Stimulated activated CD4-positive, alpha-beta T cell treated with anti-CD3 and anti-CD28 coated beads, Interleukin-2, amount 100 ng/mL, for 24 hours (primary cell): ENCODE measurements around the gene ABCG1.

Experiments
- DNase-seq, 2 donors: peaks; one replicate each; pipeline ENCODE4 v3.0.0-alpha.2; 2020

ABCG1 gene

DNA sequence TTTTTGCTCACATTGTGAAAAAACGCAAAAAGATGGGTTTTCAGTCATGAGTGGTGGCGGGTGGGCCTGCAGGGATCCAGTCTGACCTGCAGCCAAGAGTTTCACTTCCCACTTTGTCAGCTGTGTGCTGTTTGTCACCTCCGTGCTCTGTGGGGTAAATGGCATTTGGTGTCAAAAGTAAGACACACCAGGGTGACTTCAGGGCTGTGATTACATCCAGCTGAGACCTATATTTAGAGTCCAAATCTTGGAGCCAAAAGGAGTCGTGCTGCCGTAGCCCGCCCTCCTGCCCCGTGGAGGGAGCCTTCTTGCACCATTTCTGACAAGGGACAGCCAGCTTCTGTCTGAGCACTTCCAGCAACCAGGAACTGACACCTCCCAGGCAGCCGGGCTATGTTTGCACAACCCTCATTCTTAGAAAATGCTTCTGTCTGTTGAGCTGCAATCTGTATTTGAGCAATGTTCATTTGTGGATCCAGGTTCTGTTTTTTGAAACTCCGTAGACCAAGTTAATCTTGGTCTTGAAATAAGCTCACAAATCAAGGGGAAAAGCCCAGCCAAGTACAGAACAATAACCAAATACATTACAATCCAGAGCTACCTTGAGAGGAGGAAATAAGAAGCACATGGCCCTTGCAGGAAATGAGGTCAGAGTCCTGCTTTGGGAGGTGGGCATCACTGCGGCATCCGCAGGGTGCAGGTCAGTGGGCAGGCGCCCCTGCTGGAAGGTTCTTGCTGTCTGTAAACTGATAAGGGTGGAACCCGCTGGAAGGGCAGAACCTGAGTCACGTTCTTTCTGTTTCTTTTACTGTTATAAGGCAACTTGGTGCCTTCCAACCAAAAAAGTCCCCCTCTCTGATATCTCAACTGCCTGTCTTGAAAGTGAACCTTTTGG lies 14.4 kb downstream of the ABCG1 start:
- peak; percentile 75 to 79 for DNase-seq

DNA sequence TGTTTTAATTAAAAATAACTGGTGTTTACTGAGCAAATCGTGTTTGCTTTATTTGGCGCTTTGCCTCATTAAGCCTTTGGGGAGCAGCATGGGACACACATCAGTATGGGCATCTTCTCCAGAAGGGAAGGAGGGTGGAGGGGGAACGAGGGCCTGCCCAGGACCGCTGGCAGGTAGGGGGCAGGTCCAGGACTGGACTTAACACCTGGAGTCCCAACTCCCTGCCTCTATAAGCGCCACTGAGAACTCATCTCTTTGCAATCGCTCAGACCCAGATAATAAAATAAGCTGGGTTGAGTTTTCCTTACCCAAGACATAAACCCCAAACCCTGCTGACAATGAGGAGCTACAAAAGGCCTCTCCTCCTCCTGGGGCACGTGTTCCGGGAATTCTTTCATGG lies 15.1 kb downstream of the ABCG1 start:
- no peak for DNase-seq

DNA sequence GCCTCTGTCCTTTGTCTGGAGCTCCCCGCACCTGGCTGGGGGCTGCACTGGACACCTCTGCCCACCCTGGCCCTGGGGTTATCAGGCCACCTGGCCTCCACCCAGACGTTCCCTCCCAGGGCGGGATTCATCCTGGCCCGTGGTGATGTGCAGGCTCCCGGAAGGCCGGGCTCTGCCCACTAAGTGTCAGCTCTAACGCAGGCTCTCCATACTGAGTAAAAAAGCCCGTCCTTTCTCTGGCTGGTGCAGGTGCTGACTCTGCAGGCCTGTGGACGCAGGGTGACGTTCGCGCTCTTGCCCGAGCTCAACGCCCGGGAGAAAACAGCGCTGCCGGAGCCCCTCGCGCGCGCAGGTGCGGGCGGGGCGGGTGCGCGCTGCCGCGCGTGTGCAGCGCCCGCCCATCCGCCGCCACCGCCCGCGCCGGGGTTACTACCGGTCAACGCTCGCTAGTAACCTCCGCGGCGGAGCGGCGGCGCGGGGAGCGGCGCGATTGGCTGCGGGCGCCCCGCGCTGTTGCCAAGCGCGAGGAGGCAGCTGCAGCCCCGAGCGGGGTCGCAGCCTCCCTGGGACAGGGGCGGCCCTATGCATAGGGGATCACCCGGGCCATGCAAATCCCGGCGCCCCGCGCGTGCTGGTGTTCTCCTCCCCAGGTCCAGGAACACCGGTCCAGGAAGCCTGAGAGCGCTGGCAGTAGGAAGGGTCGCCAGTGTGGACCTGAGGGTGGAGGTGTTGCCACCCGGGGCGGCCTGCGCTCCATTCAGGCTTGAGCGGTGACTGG lies 15.7 kb downstream of the ABCG1 start:
- DNase-seq = peak; percentile 76 to 85

DNA sequence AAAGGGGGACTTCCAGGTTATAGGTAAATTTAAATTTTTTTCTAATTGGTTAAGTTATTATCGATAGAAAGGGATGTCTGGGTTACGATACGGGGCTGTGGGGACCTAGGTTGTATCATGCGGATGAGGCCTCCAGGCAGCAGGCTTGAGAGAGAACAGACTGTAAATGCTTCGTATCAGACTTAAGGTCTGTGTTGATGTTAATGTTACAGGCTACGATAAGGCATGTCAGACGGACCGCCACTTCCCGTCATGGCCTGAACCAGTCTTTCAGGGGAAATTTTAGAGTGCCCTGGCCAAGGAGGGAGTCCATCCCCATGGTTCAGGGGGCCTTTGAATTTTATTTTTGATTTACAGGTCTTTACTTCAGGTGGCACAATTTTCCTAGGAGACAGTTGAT lies 16.7 kb downstream of the ABCG1 start:
- no peak for DNase-seq

DNA sequence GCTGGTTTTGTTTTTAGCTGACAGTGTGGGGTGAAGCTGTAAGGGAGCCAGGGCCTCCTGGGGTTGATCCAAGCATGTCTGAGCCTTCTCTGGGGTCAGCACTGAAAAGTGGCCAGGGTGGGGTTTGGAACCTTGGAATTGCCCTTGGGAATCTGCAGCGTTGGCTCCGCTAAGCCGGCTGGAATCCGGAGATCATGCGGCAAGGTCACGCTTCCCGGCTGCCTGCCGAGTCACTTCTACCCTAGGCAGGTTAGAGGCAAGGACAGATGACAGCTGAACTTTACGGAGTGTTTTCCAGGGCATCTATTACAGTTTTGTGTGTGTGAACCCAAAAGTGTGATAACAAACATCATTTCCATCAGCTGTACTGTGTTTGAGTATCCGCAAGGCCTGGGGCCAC lies 17.1 kb downstream of the ABCG1 start:
- no peak for DNase-seq

DNA sequence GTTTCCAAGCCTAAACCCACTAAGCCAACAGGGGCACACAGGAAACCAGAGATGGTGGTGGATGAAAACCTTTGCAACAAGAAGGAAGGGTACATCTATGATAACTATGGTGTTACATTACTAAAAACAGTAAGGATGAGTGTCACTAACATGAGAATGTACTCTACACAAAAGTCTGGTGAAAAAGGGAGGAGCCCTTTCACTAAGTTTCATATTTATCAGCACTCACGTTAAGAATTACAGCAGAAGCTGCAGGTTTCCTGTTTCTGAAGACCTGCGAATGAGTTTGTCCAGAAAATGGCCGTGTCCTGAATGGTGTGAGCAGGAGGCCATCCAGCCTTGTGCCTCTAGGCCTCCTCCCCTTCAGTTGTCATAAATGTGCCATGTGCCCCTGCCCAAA lies 17.8 kb downstream of the ABCG1 start:
- no peak for DNase-seq

DNA sequence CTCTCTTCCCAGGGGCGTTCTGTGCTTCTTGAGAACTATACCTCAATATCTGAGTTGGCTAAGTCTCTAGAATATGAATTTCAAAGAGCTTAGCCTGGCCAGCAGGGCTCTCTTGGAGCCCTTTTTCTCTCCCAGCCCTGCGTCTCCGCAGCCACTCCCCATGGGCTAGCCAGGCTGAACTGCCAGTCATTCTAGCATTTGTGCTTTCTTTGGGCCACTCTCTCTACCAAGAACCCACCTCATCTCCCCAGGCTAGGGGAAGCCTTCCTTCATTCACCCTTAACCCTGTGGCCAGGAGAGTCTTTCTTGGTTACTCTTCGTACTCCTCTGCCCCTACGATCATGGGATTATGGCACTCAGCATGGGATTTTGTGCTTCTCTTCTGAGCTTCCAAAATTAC lies 18.2 kb downstream of the ABCG1 start:
- DNase-seq = no peak

DNA sequence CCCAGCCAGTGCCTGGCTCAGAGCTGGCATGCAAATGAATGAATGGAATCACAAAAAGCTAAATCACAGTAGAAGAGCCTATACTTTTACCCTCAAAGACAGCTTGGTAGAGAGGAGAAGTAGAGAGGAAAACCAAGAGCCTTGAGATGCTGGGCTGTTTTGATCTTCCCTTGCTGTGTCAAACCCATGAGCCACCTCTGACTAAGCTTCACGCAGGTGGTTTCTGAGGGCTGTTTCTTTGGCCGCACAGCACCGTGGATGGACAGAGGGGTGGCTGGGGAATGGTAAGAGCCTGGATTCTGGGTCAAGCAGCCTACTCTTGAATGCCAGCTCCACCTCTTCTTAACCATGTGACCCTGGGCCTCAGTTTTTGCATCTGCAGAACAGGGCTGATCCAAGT lies 18.6 kb downstream of the ABCG1 start:
- peak; percentile 36 to 39 for DNase-seq

DNA sequence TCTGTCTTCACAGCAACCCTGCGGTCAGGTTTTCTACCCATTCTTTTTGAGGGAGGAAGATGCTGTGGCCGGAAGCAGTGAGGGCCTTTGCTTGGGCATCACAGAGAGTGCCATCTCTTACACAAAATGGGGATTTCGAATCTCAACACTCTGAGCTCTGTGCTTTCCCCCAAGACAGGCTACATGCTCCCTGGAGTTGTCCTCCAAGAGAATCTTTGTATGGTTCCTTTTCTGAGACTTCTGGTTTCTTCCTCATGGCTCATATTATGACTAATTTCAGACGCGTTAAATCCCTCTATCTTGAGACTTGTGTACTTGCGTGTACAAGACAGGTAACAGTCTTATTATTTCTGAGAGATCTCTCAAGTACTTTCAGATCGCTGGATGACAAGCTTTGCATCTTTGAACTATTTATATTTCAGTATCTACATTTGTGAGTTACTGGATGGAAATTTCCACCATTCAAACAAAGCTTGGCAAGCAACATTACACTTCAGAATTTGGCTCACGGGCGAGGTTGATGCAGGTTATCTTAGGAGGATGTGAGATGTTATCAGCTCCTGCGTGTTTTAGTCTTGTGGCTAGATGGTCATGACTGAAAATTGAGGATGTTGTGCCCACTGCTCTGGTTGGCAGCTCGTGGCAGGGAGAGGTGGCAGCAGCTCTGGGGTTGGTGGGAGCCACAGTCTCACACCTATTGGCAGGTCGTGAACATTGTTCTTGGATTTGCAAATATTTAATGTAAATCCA lies 19.4 kb downstream of the ABCG1 start:
- DNase-seq = peak; percentile 37 to 42

DNA sequence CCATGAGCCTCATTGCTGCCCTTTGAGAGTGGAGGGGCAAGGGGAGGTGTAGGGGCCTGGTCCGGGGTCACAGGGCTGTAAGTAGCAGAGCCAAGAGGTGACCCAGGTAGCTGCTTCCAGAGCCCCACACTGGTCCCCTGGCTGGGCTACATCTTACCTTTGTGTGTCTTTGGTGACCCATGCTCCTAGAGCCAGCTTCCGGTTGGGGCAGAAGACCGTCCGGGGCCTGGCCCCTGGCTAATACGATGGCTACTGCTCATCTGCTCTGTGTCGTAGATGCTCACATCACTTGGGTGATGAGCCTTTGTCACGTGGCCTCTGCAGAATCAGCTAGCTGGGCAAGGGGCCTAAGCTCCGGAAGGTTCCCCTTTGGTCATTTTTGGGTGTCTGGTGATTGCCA lies 20.6 kb downstream of the ABCG1 start:
- DNase-seq = no peak

DNA sequence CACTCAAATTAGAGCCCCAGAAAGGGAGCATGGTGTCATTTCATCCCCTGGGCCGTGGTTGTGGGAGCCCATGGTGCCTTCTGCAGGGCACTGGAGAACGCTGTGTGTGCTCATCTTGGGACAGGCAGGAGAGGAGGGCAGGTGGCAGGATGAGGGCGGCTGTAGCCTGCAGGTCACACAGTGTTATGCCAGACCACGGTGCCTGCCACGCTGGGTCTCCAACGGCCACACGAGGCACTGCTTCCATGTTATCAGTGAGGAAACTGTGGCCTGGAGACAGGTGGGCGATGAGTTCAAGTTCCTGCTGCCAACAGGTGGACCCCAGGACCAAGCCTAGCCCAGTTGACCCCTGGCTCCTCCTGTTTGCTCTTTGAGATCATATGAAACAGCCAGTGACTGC lies 21.0 kb downstream of the ABCG1 start:
- DNase-seq = no peak

DNA sequence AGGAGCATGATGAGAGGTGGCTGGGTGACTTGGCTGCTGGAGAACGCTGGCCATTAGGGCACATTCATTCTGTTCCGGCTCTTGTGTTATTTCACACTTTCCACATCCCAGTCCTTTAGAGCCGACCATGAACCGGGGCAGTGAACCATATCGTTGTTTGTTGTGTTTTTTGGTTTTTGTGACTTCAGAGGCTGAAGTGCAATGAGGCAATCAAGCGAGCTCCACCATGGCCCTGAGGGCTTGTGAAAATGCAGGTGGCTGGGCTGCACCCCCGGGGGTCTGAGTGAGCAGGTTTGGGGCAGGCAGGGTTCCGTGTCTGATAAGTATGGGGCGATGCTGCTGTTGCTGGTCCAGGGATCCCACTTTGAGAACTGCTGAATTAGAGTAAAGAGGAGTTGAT lies 23.7 kb downstream of the ABCG1 start:
- no peak for DNase-seq

DNA sequence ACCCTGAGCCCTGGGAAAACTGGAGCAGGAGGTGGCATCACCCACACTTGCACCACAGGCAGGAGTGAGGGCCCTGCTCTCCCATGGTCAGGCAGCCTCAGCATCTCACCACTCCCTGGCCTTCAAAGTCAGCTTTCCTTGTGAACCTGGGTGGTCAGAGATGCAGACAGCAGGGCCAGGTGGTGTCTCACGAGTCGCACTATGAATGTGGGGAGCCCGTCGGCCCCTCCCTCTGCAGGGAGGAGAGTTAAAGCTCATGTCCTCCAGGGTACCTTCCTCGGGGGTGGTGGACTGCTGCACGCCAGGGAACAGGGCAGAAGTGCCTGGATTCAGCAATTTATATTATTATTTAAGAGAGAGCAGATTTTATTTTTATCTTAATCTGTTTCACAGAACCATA lies 24.1 kb downstream of the ABCG1 start:
- no peak for DNase-seq

DNA sequence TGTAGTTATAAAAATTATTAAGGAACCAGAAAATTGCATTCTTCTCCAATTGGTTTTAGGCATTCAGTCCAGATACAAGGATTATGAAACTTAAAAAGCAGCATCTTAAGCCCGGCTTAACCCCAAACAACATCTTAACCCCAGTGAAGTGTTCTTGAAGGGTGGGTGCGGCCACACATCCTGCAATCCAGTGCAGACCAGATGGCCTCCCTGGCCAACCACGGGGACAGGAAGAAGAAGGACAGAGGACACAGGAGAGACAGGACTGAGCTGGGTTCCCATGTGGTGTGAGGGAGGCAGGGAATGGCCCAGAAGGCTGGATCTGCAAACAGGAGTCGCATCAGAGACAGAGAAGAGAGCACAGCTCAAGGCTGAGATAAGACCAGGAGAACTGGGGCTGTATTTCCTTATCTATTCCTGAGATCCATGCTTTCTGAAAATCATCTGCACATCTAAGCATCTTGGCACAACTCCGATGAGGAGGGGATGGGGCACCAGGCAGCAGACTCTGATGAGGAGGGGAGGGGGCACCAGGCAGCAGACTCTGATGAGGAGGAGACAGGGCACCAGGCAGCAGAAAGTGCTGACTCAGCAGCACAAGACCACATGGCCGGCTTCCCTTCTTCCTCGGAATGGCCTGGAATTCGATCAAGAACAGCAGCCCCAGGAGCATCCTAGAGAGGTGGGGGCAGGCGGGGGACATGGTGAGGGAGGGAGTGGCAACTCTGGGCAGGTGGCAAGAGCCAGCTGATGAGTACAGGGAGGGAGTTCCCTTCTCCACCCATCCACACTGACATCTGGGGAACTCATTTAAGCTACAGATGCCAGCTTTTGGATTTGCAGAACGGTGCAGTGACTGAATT lies 26.6 kb downstream of the ABCG1 start:
- DNase-seq = no peak

DNA sequence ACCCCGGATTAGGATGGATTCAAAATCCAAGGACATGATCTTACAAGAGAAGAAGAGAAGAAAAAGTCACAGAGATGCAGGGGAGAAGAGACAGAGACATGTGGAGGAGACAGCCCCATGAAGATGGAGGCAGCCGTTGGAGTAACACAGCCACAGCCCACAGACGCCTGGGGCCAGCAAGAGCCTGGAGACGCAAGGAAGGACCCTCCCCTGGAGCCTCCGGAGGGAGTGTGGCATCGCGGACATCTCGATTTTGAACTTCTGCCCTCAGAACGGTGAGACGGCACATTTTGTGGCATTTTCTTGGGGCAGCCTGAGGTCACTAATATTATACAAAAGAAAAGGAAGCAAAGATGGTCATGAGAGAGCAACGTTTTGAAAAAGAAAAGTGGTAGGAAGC lies 28.8 kb downstream of the ABCG1 start:
- no peak for DNase-seq

DNA sequence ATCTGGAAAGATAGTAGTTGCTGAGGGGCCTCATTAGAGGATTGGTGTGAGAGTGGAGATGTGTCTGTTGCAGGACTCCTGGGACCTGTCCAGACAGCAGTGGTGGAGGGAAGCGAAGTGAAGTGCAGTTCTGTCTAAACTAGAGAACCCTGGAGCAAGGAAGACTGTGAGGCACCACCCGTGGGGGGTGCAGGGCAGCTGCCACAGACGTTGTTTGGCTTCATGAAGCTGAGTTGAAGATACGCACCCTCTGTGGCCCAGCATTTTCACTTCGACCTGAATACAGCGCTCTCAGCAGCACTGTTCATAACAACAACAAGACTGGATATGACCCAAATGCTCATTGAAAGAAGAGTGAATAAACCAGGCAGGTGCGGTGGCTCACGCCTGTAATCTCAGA lies 29.3 kb downstream of the ABCG1 start:
- no peak for DNase-seq

DNA sequence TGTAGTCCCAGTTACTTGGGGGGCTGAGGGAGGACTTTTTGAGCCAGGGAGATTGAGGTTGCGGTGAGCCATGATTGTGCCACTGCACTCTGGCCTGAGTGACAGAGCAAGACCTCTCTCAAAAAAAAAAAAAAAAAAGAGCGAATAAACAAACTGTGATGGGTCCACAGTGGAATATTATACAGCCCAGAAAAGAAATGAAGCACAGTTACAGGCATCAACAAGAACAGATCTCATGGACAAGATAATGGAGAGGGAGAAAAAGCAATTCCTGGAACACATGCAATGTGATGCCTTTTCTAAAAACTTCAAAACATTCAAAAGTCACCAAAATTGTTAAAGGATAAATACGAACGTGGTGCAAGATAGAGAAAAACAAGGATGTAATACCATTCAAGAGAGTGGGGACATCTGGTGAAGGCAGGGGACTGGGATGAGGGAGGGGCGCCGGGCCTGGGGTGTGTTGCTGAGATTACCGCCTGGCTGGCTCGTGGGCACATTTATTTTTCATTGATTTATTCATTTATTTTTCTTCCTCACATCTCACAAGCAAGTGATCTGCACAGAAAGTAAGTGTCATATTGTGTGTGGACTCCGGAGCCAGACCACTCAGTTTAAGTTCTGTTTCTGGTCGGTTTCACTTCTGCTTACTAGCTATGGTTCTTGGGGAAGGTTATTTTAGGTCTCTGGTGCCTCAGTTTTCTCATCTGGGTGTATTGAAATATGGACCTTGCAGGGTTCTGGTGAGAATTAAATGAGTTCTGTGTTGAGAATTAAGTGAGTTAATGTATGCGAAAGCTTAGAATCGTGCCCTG lies 30.1 kb downstream of the ABCG1 start:
- DNase-seq = no peak

DNA sequence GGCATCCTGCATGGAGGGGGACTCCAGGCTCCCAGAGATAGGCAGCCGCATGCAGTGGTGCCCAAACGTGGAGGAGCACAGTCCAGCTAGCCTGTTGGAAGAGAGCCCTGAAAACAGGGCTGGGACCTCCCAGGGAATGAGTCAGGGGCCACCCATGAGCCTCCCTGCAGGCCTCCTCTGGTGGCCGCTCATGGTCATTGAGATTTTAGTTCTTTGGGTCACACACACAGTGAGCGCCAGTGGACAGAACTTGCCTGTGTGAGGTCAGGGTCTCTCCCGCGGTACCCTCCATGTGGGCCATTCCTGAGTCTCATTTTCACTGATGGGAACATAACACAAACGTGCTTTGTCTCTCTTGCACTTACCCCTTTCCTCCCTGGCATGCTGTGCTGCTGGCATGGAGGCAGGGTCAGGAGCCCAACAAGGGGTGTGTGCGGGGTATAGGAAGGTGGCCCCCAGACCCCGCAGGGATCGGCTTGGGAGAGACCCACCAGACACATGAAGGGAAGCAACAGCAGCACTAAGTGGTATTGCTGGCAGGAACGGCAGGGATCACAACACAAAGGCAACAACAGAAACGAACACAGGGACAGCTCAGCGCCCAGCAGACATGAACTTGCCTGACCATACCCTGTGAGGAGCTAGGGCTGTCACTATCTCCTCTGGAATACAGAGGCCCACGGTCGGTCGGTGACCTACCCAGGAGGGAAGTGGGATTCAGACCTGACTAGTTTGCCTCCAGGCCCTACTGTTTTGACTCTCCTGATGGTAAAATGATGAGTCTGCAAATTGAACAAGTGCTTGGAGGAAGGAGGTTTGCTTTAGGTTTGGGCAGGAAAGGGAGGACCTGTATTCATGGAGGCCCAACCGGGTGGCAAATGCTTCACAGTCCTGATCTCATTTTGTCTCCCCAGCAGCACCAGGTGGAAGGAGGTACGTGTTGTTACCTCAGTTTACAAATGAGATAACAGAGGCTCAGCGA lies 31.8 kb downstream of the ABCG1 start:
- no peak for DNase-seq

DNA sequence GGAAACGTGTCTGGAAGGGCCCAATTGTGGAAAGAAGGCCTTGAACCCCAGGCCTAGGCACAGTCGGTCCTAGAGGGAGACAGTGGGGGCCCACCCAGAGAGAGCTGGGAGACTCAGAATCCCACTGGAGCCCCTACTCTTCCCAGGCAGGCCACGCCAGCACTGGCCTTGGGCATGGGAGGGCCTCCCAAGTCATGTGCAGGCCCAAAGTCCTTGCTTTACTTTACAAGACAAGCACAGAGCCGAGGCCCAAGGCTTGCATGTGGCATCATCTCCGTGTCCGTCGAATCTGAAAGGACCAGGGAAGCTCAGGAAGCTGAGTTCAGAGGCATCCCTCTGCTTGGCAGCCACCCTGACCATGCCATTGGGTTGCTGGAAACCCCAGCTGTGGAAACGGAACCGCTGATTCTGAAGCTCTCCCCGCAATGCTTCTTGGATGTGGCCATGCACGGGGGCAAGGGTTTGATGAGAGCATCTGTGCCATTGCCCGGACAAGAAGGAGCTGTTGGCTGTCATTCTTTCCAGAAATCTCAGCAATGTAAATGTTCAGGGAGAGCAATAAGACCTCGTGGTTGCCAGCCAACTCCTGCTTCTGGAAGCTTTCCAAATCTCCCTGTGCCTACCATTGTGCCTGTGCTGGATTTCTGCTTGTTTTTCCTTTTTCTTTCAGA lies 32.8 kb downstream of the ABCG1 start:
- no peak for DNase-seq

DNA sequence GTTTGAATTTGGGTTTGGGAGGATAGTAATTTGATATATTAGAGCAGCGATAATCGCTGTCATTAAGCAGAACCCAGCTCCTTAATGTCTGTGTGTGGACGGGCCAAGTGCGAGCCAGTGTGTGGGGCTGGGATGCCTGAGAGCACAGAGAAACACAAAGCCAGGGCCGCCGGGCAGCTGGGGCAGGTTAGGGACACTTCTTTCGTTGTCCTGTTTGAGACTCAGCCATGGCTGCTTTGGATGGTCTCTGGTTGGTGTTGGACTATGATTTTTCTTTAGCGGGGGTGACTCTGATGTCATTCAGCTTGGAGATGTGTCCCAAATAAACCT lies 33.4 kb downstream of the ABCG1 start:
- no peak for DNase-seq
